ENCODE data around the gene CDK17.

DNA sequence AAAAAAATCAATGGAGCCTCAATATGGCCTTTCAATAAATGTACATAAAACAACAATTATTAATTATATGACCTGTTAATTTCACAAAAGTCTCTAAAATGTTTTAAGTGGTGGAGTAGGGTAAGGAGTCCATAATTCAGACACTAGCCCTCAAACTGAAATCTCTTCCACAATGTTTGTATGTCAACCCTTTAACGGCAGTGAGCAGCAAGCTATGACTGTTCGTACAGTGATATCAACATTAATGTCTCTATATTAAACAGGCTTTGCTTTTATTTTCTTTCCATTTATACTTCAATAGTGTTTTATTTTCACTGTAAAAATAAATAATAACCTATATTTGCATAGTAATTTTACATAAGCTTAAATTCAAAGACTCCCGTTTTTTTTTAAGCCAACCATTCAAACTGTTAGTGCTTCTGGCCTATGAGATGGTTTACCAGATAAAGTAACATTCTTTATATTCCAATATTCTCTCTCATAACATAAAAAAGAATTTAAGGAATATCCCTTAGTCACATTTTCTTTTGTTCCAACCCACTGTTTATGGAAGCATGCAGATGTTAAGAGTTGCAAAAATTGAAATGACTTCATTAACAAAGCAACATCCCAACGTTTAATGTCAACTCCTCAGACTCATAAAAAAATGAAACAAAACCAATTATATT is 2.3 kb downstream of the CDK17 start:
- TF ChIP-seq ZNF274 (IDR thresholded peaks at IDR 0.05; ENCODE audit: low read depth, low read length): no peak
- no peak for TF ChIP-seq YY1 (IDR thresholded peaks at IDR 0.05; ENCODE audit: insufficient read depth, insufficient read length)

Measured in NT2/D1 (cell line).